Hepatic stellate cell (primary cell): ENCODE data around the gene PIK3CD.

ENCODE experiments used
- DNase-seq: peaks from one replicate; pipeline ENCODE4 v3.0.0; 2011; ENCODE audit warnings: low spot score

The PIK3CD gene

GRCh38 chr1:9719978-9720722, 68.6 kb downstream of the PIK3CD start:
- DNase-seq: no peak

- DNase-seq: no peak
Measured at GRCh38 chr1:9720785-9721605, 69.5 kb downstream of the PIK3CD start.

GRCh38 chr1:9721606-9722377, 70.3 kb downstream of the PIK3CD start:
- DNase-seq: peak; percentile 51

- DNase-seq: no peak
Measured at GRCh38 chr1:9722378-9722749, 70.8 kb downstream of the PIK3CD start.

- no peak for DNase-seq
Measured at GRCh38 chr1:9723068-9723805, 71.7 kb downstream of the PIK3CD start.

GRCh38 chr1:9723926-9724325, 72.4 kb downstream of the PIK3CD start:
- DNase-seq: no peak

GRCh38 chr1:9724706-9725476, 73.4 kb downstream of the PIK3CD start:
- DNase-seq: peak; percentile 84

- DNase-seq: no peak
Measured at GRCh38 chr1:9726406-9726805, 74.9 kb downstream of the PIK3CD start.

- DNase-seq: no peak
Measured at GRCh38 chr1:9726905-9727595, 75.5 kb downstream of the PIK3CD start.

GRCh38 chr1:9728451-9729295, 77.1 kb downstream of the PIK3CD start:
- DNase-seq: no peak

GRCh38 chr1:9729523-9729922, 78.0 kb downstream of the PIK3CD start:
- DNase-seq: no peak

- DNase-seq: no peak
Measured at GRCh38 chr1:9730096-9730901, 78.8 kb downstream of the PIK3CD start.

- no peak for DNase-seq
Measured at GRCh38 chr1:9731051-9731537, 79.6 kb downstream of the PIK3CD start.

- DNase-seq: no peak
Measured at GRCh38 chr1:9731561-9731960, 80.0 kb downstream of the PIK3CD start.

GRCh38 chr1:9732123-9732971, 80.8 kb downstream of the PIK3CD start:
- DNase-seq: no peak

GRCh38 chr1:9733160-9733789, 81.7 kb downstream of the PIK3CD start:
- no peak for DNase-seq

- DNase-seq: no peak
Measured at GRCh38 chr1:9735800-9736199, 84.3 kb downstream of the PIK3CD start.
